Caco-2 (cell line): ENCODE data around the gene CREB5. TPM values are rescaled to one million over a fixed set of nuclear protein-coding genes. Genes with fewer than 3 reads are reported as not detected.

ENCODE experiments used
- BruUV-seq: library from RNA; stranded (reverse); fragments of 400-500 nt; replicated peaks from 2 replicates; lab custom pipeline; 2021; lab: Mats Ljungman, UMichigan
- CTCF ChIA-PET: fragments of 300-600 bp; sonication (Branson Sonifier 250); formaldehyde crosslinking; loops from one replicate; lab custom pipeline; 2022; ENCODE audit warnings: antibody characterized with exemption; lab: Charles Lee
- POLR2A ChIA-PET: fragments of 300-600 bp; sonication (Branson Sonifier 250); formaldehyde crosslinking; loops from one replicate; lab custom pipeline; 2022; ENCODE audit warnings: antibody characterized with exemption; lab: Charles Lee
- DNase-seq, 2 experiments: peaks; one replicate each; pipeline versions ENCODE4 v3.0.0 to v3.0.0-alpha.2; 2020 to 2022
- H3K27me3 ChIP-seq: replicated peaks from 2 replicates; pipeline ENCODE4 v1.6.0; 2011; ENCODE audit warnings: low read length; ENCODE audit not compliant: control insufficient read depth, insufficient read depth
- H3K36me3 ChIP-seq: 2 replicates; pipeline ENCODE4 v1.5.1; 2011; ENCODE audit warnings: low read length; ENCODE audit not compliant: control insufficient read depth, insufficient read depth
- H3K4me1 ChIP-seq: fragments of 250-450 bp; sonication (Bioruptor Pico); 2 replicates; pipeline ENCODE4 v1.5.1; 2020; ENCODE audit warnings: mild to moderate bottlenecking
- H3K4me3 ChIP-seq: 2 replicates; pipeline ENCODE4 v1.5.1; 2011; ENCODE audit warnings: low read depth, mild to moderate bottlenecking, control low read depth, low read length
- H3K9me3 ChIP-seq: fragments of 250-450 bp; sonication (Bioruptor Pico); 2 replicates; pipeline ENCODE4 v1.5.1; 2020; ENCODE audit warnings: mild to moderate bottlenecking, moderate library complexity
- H3K27ac Mint-ChIP-seq: one replicate; pipeline ENCODE4 v1.8.0; 2022; ENCODE audit warnings: mixed read lengths; ENCODE audit not compliant: unreplicated experiment
- H3K27me3 Mint-ChIP-seq: one replicate; pipeline ENCODE4 v1.8.0; 2022; ENCODE audit warnings: mixed read lengths; ENCODE audit not compliant: insufficient read depth, unreplicated experiment
- H3K36me3 Mint-ChIP-seq: one replicate; pipeline ENCODE4 v1.8.0; 2022; ENCODE audit warnings: mild to moderate bottlenecking, mixed read lengths; ENCODE audit not compliant: insufficient read depth, unreplicated experiment
- H3K4me1 Mint-ChIP-seq: one replicate; pipeline ENCODE4 v1.8.0; 2022; ENCODE audit warnings: low read depth, mixed read lengths; ENCODE audit not compliant: unreplicated experiment
- H3K4me3 Mint-ChIP-seq: one replicate; pipeline ENCODE4 v1.8.0; 2022; ENCODE audit warnings: mild to moderate bottlenecking, moderate library complexity, mixed read lengths; ENCODE audit not compliant: unreplicated experiment
- H3K9me3 Mint-ChIP-seq: one replicate; pipeline ENCODE4 v1.8.0; 2022; ENCODE audit warnings: mixed read lengths; ENCODE audit not compliant: unreplicated experiment
- intact Hi-C: fragments of 100-400 bp; cut with micrococcal nuclease; formaldehyde crosslinking; loops from one replicate; pipeline ENCODE4 v1.10.0; 2022; ENCODE audit not compliant: unreplicated experiment
- total RNA-seq: library from RNA; stranded (reverse); gene quantifications from 2 replicates; pipeline ENCODE4 v1.2.3, GENCODE V29; 2022
- TF ChIP-seq, protein P1 (sequence below), 2 experiments: fragments of 200-600 bp in 1 of 2; IDR thresholded peaks; 1 replicate in 1 of 2; 2 replicates in 1 of 2; pipeline versions ENCODE4 v1.5.1 to v1.8.0; 2011 to 2022; ENCODE audit warnings: antibody characterized with exemption in 1 of 2, control low read depth in 1 of 2, inconsistent platforms in 1 of 2, low read depth in 1 of 2, low read length in 1 of 2, mild to moderate bottlenecking in 1 of 2, moderate library complexity in 1 of 2; ENCODE audit not compliant: insufficient read depth in 1 of 2, severe bottlenecking in 1 of 2, unreplicated experiment in 1 of 2

Gene CREB5
- total RNA-seq, 1 experiment from 2014 or later = 9.1 TPM

DNA sequence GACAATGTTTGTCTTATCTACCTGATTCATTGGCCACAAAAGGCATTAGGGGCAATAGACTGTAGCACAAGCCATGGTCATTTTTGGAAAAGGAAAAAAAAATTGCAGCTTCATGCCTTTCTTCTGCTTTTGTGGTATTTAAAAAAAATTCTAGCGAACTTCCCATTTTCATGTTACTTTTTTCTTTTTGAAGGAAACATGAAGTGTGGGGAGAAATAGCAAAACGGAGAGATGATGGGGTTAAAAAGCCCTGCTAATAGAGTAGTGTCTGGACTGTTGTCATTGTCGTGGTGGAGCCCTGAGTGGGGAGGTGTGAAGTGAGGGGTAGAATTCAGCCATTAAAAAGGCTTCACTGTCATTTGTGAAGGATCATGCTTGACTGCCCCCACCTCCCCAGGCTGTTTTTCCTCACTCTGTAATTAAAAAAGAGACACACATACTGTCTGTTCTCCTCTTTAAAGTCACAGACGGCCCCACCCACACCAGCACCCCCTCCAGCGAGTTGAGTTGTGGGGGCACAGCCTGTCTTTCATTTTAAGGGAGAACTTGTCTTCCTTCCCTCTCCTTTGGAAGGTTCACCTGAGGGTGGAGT, 272.4 kb downstream of the CREB5 start:
- H3K27me3 Mint-ChIP-seq = no peaks in the 10 kb centered on the region
- CTCF ChIA-PET = no interaction called here
- no peaks in the 10 kb centered on the region for H3K4me1 Mint-ChIP-seq
- H3K36me3 Mint-ChIP-seq = no peaks in the 10 kb centered on the region
- no peaks in the 10 kb centered on the region for H3K9me3 Mint-ChIP-seq
- no peaks in the 10 kb centered on the region for H3K27me3 ChIP-seq
- H3K36me3 ChIP-seq = no peaks in the 10 kb centered on the region
- TF ChIP-seq, protein P1, sequence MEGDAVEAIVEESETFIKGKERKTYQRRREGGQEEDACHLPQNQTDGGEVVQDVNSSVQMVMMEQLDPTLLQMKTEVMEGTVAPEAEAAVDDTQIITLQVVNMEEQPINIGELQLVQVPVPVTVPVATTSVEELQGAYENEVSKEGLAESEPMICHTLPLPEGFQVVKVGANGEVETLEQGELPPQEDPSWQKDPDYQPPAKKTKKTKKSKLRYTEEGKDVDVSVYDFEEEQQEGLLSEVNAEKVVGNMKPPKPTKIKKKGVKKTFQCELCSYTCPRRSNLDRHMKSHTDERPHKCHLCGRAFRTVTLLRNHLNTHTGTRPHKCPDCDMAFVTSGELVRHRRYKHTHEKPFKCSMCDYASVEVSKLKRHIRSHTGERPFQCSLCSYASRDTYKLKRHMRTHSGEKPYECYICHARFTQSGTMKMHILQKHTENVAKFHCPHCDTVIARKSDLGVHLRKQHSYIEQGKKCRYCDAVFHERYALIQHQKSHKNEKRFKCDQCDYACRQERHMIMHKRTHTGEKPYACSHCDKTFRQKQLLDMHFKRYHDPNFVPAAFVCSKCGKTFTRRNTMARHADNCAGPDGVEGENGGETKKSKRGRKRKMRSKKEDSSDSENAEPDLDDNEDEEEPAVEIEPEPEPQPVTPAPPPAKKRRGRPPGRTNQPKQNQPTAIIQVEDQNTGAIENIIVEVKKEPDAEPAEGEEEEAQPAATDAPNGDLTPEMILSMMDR (IDR thresholded peaks at IDR 0.05; ENCODE audit: insufficient read depth in 1 of 2, low read depth in 1 of 2, low read length in 1 of 2, severe bottlenecking in 1 of 2, unreplicated experiment in 1 of 2) = no peak
- no peak overlapping the region for H3K27ac Mint-ChIP-seq
- DNase-seq = no peak
- intact Hi-C loops = no loop called here
- POLR2A ChIA-PET = interaction anchor here (0.7 kb wide), 1 partner anchor 32 kb away, joined by 3 read pairs; no protein-coding TSS in a partner anchor
- H3K9me3 ChIP-seq = no peaks in the 10 kb centered on the region
- BruUV-seq = no TSS peak
- H3K4me1 ChIP-seq = no peaks in the 10 kb centered on the region
- H3K4me3 ChIP-seq = no peak overlapping the region
- no peak overlapping the region for H3K4me3 Mint-ChIP-seq

DNA sequence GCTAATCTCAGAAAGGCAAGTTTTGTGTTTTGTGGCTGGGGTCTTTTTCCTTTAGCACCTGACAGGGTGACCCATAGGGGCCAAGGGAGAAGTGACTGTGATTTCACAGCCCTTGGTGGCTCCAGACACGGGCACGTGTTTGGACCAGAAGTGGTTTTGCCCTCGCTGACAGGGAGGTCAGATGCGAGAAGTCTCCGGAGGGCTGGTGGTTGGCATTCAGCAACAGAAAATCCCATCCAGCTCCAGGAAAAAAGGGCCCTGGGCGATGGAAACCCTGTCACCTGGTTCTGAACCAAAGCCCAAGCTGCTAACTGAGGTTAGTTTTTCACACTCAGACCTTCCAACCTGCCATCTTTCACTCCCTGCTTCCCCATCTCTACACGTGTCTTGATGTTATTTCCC, 272.9 kb downstream of the CREB5 start:
- no peak for DNase-seq
- intact Hi-C loops = no loop called here
- no peaks in the 10 kb centered on the region for H3K9me3 Mint-ChIP-seq
- no peaks in the 10 kb centered on the region for H3K4me1 Mint-ChIP-seq
- no peaks in the 10 kb centered on the region for H3K36me3 ChIP-seq
- no peaks in the 10 kb centered on the region for H3K36me3 Mint-ChIP-seq
- H3K27ac Mint-ChIP-seq = no peak overlapping the region
- ChIA-PET CTCF (interaction anchor here (0.9 kb wide), 1 partner anchor 237 kb away, joined by 4 read pairs; no protein-coding TSS in a partner anchor), POLR2A (interaction anchor here (0.7 kb wide), 1 partner anchor 32 kb away, joined by 3 read pairs; no protein-coding TSS in a partner anchor)
- no peaks in the 10 kb centered on the region for H3K27me3 Mint-ChIP-seq
- no peaks in the 10 kb centered on the region for H3K4me1 ChIP-seq
- BruUV-seq = no TSS peak
- H3K4me3 Mint-ChIP-seq = no peak overlapping the region
- TF ChIP-seq, protein P1 (IDR thresholded peaks at IDR 0.05; ENCODE audit: insufficient read depth in 1 of 2, low read depth in 1 of 2, low read length in 1 of 2, severe bottlenecking in 1 of 2, unreplicated experiment in 1 of 2) = no peak
- H3K27me3 ChIP-seq = no peaks in the 10 kb centered on the region
- no peak overlapping the region for H3K4me3 ChIP-seq
- H3K9me3 ChIP-seq = no peaks in the 10 kb centered on the region

DNA sequence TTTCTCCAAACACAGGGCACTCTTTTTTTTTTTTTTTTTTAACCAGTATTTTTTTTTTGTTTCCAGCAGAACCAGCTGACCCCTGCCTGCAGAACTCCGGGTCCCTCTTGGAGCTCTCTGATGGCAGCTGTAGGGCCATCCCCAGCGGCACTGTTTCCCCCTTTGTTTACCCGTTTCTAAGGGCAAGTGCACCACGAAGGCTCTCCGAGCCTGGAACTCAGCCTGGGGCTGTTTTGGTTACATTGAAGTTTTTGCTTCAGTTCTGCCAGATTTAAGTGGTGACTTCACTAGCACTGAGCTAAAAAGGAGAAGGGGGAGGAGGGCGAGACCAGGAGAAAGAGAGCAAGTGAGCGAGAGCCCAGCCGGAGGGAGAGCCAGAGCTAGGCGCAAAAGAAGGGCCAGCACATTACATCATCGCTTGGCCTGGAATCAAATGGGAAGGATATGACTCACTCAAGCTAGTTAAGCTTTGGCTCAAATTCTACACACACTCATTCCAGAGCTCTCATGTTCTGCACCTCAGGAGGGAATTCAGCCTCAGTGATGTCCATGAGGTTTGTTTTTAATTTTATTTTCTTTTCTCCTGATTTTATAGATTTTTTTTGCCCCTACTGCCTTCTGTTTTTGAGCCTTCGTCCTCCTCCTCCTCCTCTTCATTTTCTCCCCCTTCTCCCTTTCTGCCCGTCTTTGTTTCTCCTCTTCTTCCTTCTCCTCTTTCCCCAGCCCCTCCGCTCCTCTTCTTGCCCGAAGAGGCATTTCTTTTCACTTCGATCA, 273.5 kb downstream of the CREB5 start:
- intact Hi-C loops = no loop called here
- Histone ChIP-seq H3K4me3 (no peak overlapping the region), H3K9me3 (no peaks in the 10 kb centered on the region), H3K4me1 (no peaks in the 10 kb centered on the region), H3K36me3 (no peaks in the 10 kb centered on the region), H3K27me3 (no peaks in the 10 kb centered on the region)
- TF ChIP-seq, protein P1 (IDR thresholded peaks at IDR 0.05; ENCODE audit: insufficient read depth in 1 of 2, low read depth in 1 of 2, low read length in 1 of 2, severe bottlenecking in 1 of 2, unreplicated experiment in 1 of 2) = no peak
- Mint-ChIP-seq H3K27me3 (no peaks in the 10 kb centered on the region), H3K27ac (no peak overlapping the region), H3K4me3 (no peak overlapping the region), H3K36me3 (no peaks in the 10 kb centered on the region), H3K4me1 (no peaks in the 10 kb centered on the region), H3K9me3 (no peaks in the 10 kb centered on the region)
- peak; percentile 32 to 53 for DNase-seq
- CTCF ChIA-PET = interaction anchor here (0.9 kb wide), 1 partner anchor 236 kb away, joined by 4 read pairs; no protein-coding TSS in a partner anchor
- no TSS peak for BruUV-seq
- POLR2A ChIA-PET = interaction anchor here (0.7 kb wide), 1 partner anchor 33 kb away, joined by 3 read pairs; no protein-coding TSS in a partner anchor
